HFFc6 (cell line): ENCODE results near the gene ZNF385D. TPM values are rescaled to one million over a fixed set of nuclear protein-coding genes. Genes with fewer than 3 reads are reported as not detected.

Experiments used
- DNase-seq: peaks from one replicate; pipeline ENCODE4 v3.0.0-alpha.2; 2018
- H3K27ac Mint-ChIP-seq: 2 replicates; pipeline ENCODE4 v1.8.0; 2020; ENCODE audit warnings: mild to moderate bottlenecking, mixed read lengths
- H3K27me3 Mint-ChIP-seq: 2 replicates; pipeline ENCODE4 v1.8.0; 2021; ENCODE audit warnings: mild to moderate bottlenecking, moderate library complexity, mixed read lengths; ENCODE audit not compliant: insufficient read depth
- H3K36me3 Mint-ChIP-seq: 2 replicates; pipeline ENCODE4 v1.8.0; 2021; ENCODE audit warnings: low read depth, mixed read lengths
- H3K4me1 Mint-ChIP-seq: 2 replicates; pipeline ENCODE4 v1.8.0; 2020; ENCODE audit warnings: low read depth, mixed read lengths
- H3K4me3 Mint-ChIP-seq: 2 replicates; pipeline ENCODE4 v1.8.0; 2020; ENCODE audit warnings: mild to moderate bottlenecking, moderate library complexity, mixed read lengths
- H3K9me3 Mint-ChIP-seq: 2 replicates; pipeline ENCODE4 v1.8.0; 2020; ENCODE audit warnings: mild to moderate bottlenecking, mixed read lengths
- long read RNA-seq: library from polyadenylated mRNA; unstranded; transcript quantifications from one replicate; pipeline ENCODE4 v2.0.0, GENCODE V29; 2019
- total RNA-seq, 6 experiments: library from RNA; stranded (reverse); fragmentation: NEBNext Ultra II Directional; extraction: Animal tissue kit (Norgen Biotek cat#: 25700); gene quantifications; 2 replicates in 1 of 6; 3 replicates in 5 of 6; pipeline ENCODE4 v1.2.3, GENCODE V29; 2021
- TF ChIP-seq, protein P1 (sequence below): fragments of 200-600 bp; sonication (generic); IDR thresholded peaks from 2 replicates; pipeline ENCODE4 v1.5.0; 2021; ENCODE audit warnings: antibody characterized with exemption, mild to moderate bottlenecking

The ZNF385D gene, protein sequence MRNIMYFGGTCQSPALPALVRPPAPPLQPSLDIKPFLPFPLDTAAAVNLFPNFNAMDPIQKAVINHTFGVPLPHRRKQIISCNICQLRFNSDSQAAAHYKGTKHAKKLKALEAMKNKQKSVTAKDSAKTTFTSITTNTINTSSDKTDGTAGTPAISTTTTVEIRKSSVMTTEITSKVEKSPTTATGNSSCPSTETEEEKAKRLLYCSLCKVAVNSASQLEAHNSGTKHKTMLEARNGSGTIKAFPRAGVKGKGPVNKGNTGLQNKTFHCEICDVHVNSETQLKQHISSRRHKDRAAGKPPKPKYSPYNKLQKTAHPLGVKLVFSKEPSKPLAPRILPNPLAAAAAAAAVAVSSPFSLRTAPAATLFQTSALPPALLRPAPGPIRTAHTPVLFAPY
- total RNA-seq, result 1 to 10 TPM; 3.0 to 4.8 (median 4.1) TPM
- long read RNA-seq, full-length matches to known transcripts, result 3 of 8 reads
- long read RNA-seq, partial matches to known transcripts, result 1 of 8 reads
- long read RNA-seq, other reads (novel, unspliced or antisense), result 4 of 8 reads

DNA sequence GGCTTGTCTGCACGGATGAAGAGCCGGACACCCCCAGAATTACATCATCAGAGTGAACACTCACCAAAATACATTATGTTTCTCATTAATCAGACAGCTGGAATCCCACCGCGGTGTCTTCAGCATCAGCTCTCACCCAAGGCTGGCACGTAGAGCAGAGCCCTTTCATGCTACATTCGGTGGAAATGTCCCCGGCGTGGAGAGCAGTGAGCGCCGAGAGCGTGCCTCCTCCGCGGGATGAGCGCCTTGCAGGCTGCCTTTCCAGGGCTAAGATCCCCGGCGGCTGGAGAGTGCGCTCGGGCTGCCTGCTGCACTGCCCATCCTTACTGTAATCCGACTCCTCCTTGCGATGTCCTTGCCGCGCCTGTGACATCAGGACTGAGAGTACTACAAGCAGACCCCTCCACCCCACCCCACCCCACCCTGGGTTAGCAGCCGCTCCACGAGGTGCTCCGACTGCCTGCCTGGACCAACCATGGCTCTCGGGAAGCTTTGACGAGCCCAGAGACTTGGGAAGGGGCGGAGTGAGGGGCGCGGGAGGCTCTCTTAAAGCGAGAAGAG lies at the start of gene ZNF385D:
Gene ZNF385D (minus strand): TSS at position 380 of the 561 bp plus-strand sequence. CDS start 294 bp downstream, at position 86.
- peak; percentile 56 for DNase-seq
- H3K36me3 Mint-ChIP-seq, result no peaks in the 10 kb centered on the region
- TF ChIP-seq, protein P1, sequence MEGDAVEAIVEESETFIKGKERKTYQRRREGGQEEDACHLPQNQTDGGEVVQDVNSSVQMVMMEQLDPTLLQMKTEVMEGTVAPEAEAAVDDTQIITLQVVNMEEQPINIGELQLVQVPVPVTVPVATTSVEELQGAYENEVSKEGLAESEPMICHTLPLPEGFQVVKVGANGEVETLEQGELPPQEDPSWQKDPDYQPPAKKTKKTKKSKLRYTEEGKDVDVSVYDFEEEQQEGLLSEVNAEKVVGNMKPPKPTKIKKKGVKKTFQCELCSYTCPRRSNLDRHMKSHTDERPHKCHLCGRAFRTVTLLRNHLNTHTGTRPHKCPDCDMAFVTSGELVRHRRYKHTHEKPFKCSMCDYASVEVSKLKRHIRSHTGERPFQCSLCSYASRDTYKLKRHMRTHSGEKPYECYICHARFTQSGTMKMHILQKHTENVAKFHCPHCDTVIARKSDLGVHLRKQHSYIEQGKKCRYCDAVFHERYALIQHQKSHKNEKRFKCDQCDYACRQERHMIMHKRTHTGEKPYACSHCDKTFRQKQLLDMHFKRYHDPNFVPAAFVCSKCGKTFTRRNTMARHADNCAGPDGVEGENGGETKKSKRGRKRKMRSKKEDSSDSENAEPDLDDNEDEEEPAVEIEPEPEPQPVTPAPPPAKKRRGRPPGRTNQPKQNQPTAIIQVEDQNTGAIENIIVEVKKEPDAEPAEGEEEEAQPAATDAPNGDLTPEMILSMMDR, result no peak
- peaks cover 64% of the 10 kb centered on the region for H3K4me1 Mint-ChIP-seq
- H3K4me3 Mint-ChIP-seq, result peak within 1 kb of the TSS; percentile 88
- peak within 1 kb of the TSS; percentile 30 for H3K27ac Mint-ChIP-seq
- H3K27me3 Mint-ChIP-seq, result 0 out of 2 replicates have a peak, but pooled peaks cover 4% of the 10 kb centered on the region
- no peaks in the 10 kb centered on the region for H3K9me3 Mint-ChIP-seq

- no peaks in the 10 kb centered on the region for H3K4me1 Mint-ChIP-seq
- no peaks in the 10 kb centered on the region for H3K27me3 Mint-ChIP-seq
- H3K9me3 Mint-ChIP-seq, result peaks cover 8% of the 10 kb centered on the region; the same call in 1 of the 2 replicates
- H3K27ac Mint-ChIP-seq, result no peak overlapping the region
- no peak for DNase-seq
- TF ChIP-seq, protein P1, result no peak
- H3K4me3 Mint-ChIP-seq, result no peak overlapping the region
- no peaks in the 10 kb centered on the region for H3K36me3 Mint-ChIP-seq
Observed at GRCh38 chr3:21798356-21799088, 47.5 kb upstream of the ZNF385D start.

GRCh38 chr3:21795921-21796320 lies 44.9 kb upstream of the ZNF385D start:
- no peaks in the 10 kb centered on the region for H3K27me3 Mint-ChIP-seq
- H3K4me1 Mint-ChIP-seq, result no peaks in the 10 kb centered on the region
- no peak overlapping the region for H3K4me3 Mint-ChIP-seq
- no peaks in the 10 kb centered on the region for H3K36me3 Mint-ChIP-seq
- DNase-seq, result no peak
- H3K9me3 Mint-ChIP-seq, result peaks cover 3% of the 10 kb centered on the region; the same call in 1 of the 2 replicates
- TF ChIP-seq, protein P1, result no peak
- H3K27ac Mint-ChIP-seq, result no peak overlapping the region

DNA sequence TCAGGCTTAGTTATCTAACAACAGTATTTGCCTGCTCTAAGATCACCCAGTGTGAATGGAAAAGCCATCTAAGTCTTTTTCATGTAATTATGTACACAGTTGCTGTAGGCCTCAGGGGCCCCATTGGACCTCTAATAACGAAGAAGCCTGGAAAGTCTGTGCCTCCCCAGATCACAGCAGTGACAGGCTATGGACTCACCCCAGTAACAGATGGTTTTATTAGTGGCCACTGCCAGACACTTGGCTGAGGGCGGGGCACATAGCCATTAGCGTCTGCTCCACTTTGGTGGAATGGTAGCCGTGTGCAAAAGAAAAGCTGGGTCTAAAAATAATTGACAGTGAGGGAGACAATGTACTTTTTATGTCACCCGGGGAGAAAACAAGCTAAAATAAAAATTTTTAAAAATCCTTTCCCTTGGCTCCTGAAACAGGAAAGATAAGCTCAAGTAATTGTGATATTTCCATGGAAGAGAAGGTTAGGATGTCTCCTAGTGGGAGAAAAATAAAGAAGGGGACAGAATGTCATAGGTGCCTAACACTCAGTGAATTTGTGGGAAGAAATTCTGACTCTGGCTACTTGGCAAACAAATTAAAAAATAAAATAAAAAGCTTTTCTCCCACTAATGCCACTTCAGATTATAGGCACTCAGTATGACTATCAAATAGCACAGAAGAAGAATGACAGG lies 44.3 kb upstream of the ZNF385D start:
- H3K27me3 Mint-ChIP-seq, result no peaks in the 10 kb centered on the region
- no peaks in the 10 kb centered on the region for H3K4me1 Mint-ChIP-seq
- H3K36me3 Mint-ChIP-seq, result no peaks in the 10 kb centered on the region
- H3K4me3 Mint-ChIP-seq, result no peak overlapping the region
- no peak overlapping the region for H3K27ac Mint-ChIP-seq
- TF ChIP-seq, protein P1, result no peak
- H3K9me3 Mint-ChIP-seq, result no peaks in the 10 kb centered on the region
- DNase-seq, result no peak

DNA sequence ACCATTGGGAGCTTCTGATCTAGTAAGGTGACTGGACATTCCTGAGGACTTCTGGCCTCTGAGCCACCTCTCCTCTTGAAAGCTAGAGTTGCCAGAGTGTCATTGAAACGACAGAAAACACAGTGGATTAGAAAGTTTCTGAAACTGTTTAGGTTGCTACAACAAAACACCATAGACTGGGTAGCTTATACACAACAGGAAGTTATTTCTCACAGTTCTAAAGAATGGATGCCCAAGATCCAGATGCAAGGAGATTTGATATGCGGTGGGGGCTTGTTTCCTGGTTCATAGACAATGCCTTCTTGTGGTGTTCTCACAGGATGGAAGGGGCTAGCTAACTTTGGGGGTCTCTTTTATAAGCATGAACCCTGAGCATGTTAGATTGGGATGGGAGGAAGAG lies 43.3 kb upstream of the ZNF385D start:
- Mint-ChIP-seq H3K4me1 (no peaks in the 10 kb centered on the region), H3K27me3 (no peaks in the 10 kb centered on the region), H3K4me3 (no peak overlapping the region), H3K36me3 (no peaks in the 10 kb centered on the region), H3K9me3 (no peaks in the 10 kb centered on the region), H3K27ac (no peak overlapping the region)
- DNase-seq, result no peak
- TF ChIP-seq, protein P1, result no peak
